HG03432 (cell line): ENCODE measurements around the gene PECR.
A peak's percentile ranks its signal among the peaks of the same experiment; 100 is the strongest.

Experiments used
- ATAC-seq: cut with Tn5 transposase; IDR thresholded peaks from one replicate; pipeline ENCODE4 v1.9.1; 2021; ENCODE audit warnings: mild to moderate bottlenecking, moderate library complexity; ENCODE audit not compliant: unreplicated experiment

The PECR gene

DNA sequence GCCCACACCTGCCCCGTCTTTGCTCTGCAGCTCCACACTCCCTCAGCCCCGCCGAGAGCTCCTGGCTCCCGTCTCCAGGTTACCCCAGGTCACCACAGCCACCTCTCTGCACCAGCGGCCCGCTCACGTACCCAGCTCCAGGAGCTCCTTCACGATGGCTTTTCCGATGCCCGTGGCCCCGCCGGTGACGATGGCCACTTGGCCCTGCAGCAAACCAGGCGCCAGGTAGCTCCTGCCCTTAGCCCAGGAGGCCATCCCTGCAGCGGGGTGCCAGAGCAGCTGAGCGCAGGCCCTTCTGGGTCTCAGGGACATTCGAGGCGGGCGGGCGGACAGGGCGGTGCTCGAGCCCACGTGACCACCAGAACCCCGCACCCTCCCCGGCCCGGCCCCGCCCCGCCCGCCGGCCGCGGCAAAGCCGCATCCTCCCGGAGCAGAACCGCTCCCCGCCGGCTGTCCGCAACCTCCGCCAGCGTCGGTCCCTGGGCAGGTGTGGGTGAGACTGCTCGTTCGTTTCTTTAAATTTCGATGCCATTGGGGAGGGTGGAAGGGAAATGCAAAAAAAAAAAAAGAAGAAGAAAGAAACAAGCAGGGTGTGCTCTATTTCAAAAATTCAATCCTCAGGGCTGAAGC is at the start of gene PECR, which contains the start of gene TMEM169:
Gene PECR (minus strand): TSS at position 323 of the 630 bp plus-strand sequence. CDS start 68 bp downstream, at position 255.
Gene TMEM169 (plus strand): TSS at position 433 of the 630 bp plus-strand sequence. CDS start 14,045 bp downstream, outside the sequence.
- ATAC-seq = peak; percentile 97

DNA sequence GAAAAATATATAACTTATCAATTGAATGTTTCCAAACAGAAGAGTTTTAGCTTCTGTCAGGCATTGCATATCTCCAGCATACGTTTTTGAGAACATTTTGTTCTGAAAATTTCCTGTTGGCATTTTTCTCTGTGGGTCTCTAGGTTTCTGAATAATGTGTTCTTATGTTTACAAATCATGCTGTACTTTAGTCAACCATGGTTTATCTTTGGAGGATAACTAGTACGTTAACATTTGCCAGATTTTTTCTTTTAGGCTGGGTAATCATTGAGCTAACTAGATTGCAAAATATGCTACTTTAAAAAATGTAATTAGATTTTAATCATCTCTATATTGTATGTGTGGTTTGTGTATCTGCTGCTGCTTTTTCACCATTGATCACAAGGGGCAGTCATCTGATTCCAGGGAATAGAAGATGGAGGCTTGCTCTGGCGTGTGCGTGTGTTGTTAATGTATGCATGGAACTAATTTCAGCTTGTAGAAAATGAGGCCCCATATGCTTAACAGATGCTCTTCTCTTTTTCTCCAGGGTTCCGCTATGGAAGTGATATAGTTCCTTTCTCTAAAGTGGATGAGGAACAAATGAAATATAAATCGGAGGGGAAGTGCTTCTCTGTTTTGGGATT is 48.9 kb upstream of the PECR start:
- ATAC-seq = no peak

GRCh38 chr2:216126943-216127342 is 45.3 kb upstream of the PECR start:
- no peak for ATAC-seq

DNA sequence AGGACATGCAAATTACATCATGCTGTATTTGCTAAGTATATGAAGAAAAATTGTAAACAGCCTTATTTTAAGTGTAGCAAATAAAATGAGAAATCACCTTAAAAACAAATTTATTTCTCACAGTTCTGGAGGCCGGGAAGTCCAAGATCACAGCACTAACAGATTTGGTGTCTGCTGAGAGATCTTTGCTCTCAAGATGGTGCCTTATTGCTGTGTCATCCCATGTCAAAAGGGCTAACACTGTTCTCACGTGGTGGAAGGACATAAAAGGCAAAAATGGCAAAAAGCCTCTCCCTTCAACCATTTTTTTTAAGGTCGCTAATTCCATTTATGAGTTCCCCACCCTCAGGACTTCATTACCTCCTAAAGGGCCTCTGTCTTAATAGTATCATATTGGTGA is 39.6 kb upstream of the PECR start:
- ATAC-seq = no peak

GRCh38 chr2:216119986-216120385 is 38.4 kb upstream of the PECR start:
- ATAC-seq = no peak

- ATAC-seq = no peak
Observed at GRCh38 chr2:216119146-216119545, 37.5 kb upstream of the PECR start.

- no peak for ATAC-seq
Observed at GRCh38 chr2:216118474-216118873, 36.9 kb upstream of the PECR start.

GRCh38 chr2:216117561-216118340 is 36.1 kb upstream of the PECR start:
- ATAC-seq = no peak

- no peak for ATAC-seq
Observed at GRCh38 chr2:216116418-216116817, 34.8 kb upstream of the PECR start.

GRCh38 chr2:216114714-216115531 is 33.3 kb upstream of the PECR start:
- ATAC-seq = peak; percentile 52

- peak; percentile 1 for ATAC-seq
Observed at GRCh38 chr2:216114382-216114713, 32.7 kb upstream of the PECR start.

GRCh38 chr2:216113572-216113971 is 32.0 kb upstream of the PECR start:
- ATAC-seq = peak; percentile 73

DNA sequence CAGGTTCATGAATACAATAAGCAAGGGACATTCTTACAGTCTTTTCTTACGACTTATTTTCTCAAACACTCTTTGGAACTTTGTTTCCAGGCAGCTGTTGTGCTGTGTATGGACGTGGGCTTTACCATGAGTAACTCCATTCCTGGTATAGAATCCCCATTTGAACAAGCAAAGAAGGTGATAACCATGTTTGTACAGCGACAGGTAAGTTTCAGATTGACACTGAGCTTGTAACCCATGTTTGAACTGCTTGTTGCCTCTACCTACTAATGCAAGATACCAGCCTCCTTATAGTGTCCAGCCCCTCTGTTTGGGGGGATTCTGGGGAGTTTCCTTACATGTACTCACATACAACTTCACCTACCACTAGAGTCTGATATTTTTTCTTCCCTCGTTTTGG is 31.3 kb upstream of the PECR start:
- no peak for ATAC-seq

GRCh38 chr2:216111122-216111521 is 29.5 kb upstream of the PECR start:
- no peak for ATAC-seq

DNA sequence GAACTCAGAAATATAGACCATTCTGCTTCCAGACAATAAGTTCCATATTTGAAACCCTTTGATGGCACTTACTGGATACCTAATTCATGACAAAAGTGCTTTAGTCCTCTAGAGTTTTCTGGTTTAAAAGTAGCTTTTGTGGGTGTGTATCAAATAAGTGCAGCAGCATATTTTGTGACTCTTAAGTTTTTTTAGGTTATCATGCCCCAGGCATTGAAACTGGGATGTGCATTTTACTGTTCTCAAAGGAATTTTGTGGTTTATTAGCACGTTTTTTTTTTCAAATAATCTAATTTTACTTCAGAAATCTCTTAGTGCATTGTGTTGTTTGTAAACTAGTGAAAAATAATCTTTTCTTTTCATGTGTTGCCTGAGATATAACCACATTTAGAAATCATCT is 29.0 kb upstream of the PECR start:
- no peak for ATAC-seq

DNA sequence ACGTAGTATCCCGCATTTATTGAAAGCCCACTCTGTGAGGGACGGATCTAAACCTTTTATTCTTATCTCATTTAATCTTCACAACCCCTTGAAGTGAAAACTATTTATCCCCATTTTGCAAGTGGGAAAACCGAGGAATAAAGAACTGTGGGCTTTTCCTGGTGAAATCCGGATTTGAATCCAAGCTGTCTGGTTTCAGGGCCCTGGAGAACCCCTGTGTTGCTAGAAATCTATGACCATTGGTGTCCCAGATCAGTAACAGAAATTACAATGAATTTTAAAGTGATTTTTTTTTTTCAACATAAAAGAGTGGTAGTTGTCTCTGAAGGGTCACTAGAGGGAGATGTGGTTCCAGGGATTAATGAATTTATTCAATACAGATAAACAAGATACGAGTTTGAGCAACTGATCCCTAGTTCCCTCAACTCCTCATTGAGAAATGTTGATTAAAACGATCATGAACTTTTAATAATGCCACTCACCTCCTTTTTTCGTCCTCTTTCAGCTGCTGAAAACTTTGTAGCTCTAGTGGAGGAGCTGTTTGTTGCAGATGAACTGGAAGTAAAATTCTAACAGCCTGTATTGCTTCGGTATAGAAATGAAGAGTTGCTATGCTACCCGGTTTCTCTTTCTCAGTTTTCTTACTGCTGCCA is 28.5 kb upstream of the PECR start:
- no peak for ATAC-seq

- peak; percentile 64 for ATAC-seq
Observed at GRCh38 chr2:216108967-216109921, 27.6 kb upstream of the PECR start, which contains the start of gene XRCC5. XRCC5 (plus strand) TSS chr2:216109348; CDS start chr2:216109437, 89 bp downstream.

DNA sequence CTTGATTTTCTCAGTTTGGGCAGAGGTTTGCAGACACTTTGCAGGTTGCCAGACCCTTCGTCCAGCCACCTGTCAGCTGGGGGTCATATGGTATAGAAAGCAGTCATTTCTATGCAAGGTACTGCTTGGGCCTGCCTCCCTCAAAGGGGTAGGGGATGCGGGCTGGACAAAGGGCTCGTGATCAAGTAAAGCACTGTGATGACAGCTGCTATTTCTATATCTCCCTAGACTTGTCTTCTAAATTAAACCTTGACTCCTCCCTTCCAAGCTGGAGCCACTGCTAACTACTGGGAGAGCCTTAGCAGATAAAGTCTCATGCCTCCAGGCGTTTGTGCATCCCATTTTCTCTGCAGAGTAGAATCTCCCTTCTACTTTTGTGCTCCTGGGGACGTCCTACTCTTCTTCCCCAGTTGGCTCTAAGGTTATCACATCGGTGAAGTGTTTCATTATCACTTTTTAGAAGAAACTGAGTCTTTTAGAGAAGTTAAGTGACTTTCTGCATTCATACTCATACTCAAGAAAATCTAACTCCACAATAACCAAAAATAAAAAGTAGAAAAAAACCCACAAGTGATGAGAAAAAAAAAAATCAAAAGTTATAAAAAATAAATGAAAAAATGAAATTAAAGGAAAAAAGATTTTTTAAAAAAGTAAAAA is 26.8 kb upstream of the PECR start:
- ATAC-seq = no peak

- ATAC-seq = no peak
Observed at GRCh38 chr2:216107760-216108159, 26.2 kb upstream of the PECR start.
